H1 (cell line): ENCODE measurements around the gene MRPL36.

Experiments used
- EZH2 ChIP-seq: fragments of 200-600 bp; sonication (generic); IDR thresholded peaks from 2 replicates; pipeline ENCODE4 v1.7.1; 2012; ENCODE audit warnings: low read depth, mild to moderate bottlenecking, moderate library complexity, low read length, inconsistent platforms; ENCODE audit not compliant: severe bottlenecking
- KDM1A ChIP-seq: fragments of 200-600, 300-600 bp; sonication (generic); IDR thresholded peaks from 2 replicates; pipeline ENCODE4 v1.7.1; 2016; ENCODE audit warnings: mild to moderate bottlenecking, low read length, borderline replicate concordance
- RFX5 ChIP-seq: IDR thresholded peaks from 2 replicates; pipeline ENCODE4 v1.6.1; 2011; ENCODE audit warnings: low read depth, low read length, improper control_type of control experiment, borderline replicate concordance
- SRF ChIP-seq: IDR thresholded peaks from 2 replicates; pipeline ENCODE4 v1.6.1; 2011; ENCODE audit warnings: mild to moderate bottlenecking, low read depth, low read length, moderate library complexity
- TBP ChIP-seq: IDR thresholded peaks from 2 replicates; pipeline ENCODE4 v1.6.1; 2011; ENCODE audit warnings: low read depth, low read length, improper control_type of control experiment
- TF ChIP-seq, protein P1 (sequence below): IDR thresholded peaks from 2 replicates; pipeline ENCODE4 v1.6.1; 2012; ENCODE audit warnings: low read length, inconsistent platforms
- TF ChIP-seq, protein P2 (sequence below), 3 experiments: IDR thresholded peaks; 1 replicate in 2 of 3; 2 replicates in 1 of 3; pipeline versions ENCODE4 v1.5.1 to v1.6.1; 2011; ENCODE audit warnings: low read length in 3 of 3, mild to moderate bottlenecking in 3 of 3, inconsistent platforms in 2 of 3, low read depth in 1 of 3, moderate library complexity in 1 of 3; ENCODE audit not compliant: insufficient read depth in 1 of 3; ENCODE audit errors: control extremely low read depth in 1 of 3

GRCh38 chr5:1835431-1835830, 35.8 kb upstream of the MRPL36 start:
- TF ChIP-seq, protein P1, sequence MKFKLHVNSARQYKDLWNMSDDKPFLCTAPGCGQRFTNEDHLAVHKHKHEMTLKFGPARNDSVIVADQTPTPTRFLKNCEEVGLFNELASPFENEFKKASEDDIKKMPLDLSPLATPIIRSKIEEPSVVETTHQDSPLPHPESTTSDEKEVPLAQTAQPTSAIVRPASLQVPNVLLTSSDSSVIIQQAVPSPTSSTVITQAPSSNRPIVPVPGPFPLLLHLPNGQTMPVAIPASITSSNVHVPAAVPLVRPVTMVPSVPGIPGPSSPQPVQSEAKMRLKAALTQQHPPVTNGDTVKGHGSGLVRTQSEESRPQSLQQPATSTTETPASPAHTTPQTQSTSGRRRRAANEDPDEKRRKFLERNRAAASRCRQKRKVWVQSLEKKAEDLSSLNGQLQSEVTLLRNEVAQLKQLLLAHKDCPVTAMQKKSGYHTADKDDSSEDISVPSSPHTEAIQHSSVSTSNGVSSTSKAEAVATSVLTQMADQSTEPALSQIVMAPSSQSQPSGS = no peak
- TF ChIP-seq, protein P2, sequence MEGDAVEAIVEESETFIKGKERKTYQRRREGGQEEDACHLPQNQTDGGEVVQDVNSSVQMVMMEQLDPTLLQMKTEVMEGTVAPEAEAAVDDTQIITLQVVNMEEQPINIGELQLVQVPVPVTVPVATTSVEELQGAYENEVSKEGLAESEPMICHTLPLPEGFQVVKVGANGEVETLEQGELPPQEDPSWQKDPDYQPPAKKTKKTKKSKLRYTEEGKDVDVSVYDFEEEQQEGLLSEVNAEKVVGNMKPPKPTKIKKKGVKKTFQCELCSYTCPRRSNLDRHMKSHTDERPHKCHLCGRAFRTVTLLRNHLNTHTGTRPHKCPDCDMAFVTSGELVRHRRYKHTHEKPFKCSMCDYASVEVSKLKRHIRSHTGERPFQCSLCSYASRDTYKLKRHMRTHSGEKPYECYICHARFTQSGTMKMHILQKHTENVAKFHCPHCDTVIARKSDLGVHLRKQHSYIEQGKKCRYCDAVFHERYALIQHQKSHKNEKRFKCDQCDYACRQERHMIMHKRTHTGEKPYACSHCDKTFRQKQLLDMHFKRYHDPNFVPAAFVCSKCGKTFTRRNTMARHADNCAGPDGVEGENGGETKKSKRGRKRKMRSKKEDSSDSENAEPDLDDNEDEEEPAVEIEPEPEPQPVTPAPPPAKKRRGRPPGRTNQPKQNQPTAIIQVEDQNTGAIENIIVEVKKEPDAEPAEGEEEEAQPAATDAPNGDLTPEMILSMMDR (IDR thresholded peaks at IDR 0.05; ENCODE audit: control extremely low read depth in 1 of 3, insufficient read depth in 1 of 3, low read depth in 1 of 3, low read length in 3 of 3) = no peak
- TF ChIP-seq RFX5 = no peak
- TF ChIP-seq SRF = no peak
- TF ChIP-seq KDM1A = no peak
- no peak for TF ChIP-seq EZH2
- TF ChIP-seq TBP = no peak
